Parathyroid adenoma (tissue), 2 donors: Measurements from ENCODE around the gene UGT2B7.

Experiments
- H2AFZ ChIP-seq: fragments of 300-600 bp; sonication (generic); one replicate; pipeline ENCODE4 v1.7.0; 2017; ENCODE audit warnings: antibody characterized with exemption, mild to moderate bottlenecking
- H3K27ac ChIP-seq: fragments of 300-600 bp; sonication (generic); one replicate; pipeline ENCODE4 v1.7.0; 2017
- H3K27me3 ChIP-seq: fragments of 300-600 bp; sonication (generic); one replicate; pipeline ENCODE4 v1.7.0; 2017; ENCODE audit warnings: low read length; ENCODE audit not compliant: control insufficient read depth, insufficient read depth
- H3K36me3 ChIP-seq: fragments of 300-600 bp; sonication (generic); one replicate; pipeline ENCODE4 v1.7.0; 2017; ENCODE audit warnings: low read length; ENCODE audit not compliant: control insufficient read depth, insufficient read depth
- H3K4me1 ChIP-seq: fragments of 300-600 bp; sonication (generic); one replicate; pipeline ENCODE4 v1.7.0; 2017; ENCODE audit warnings: control low read depth
- H3K4me2 ChIP-seq: fragments of 300-600 bp; sonication (generic); one replicate; pipeline ENCODE4 v1.7.0; 2017; ENCODE audit warnings: low read length
- H3K4me3 ChIP-seq: fragments of 300-600 bp; sonication (generic); one replicate; pipeline ENCODE4 v1.7.0; 2017; ENCODE audit warnings: low read depth, low read length
- H3K79me2 ChIP-seq: fragments of 300-600 bp; sonication (generic); one replicate; pipeline ENCODE4 v1.7.0; 2017; ENCODE audit warnings: control low read depth
- H3K9ac ChIP-seq: fragments of 300-600 bp; sonication (generic); one replicate; pipeline ENCODE4 v1.7.0; 2017; ENCODE audit warnings: mild to moderate bottlenecking
- H3K9me3 ChIP-seq: fragments of 300-600 bp; sonication (generic); one replicate; pipeline ENCODE4 v1.7.0; 2017; ENCODE audit warnings: low read length; ENCODE audit not compliant: control insufficient read depth
- CTCF ChIP-seq: fragments of 300-600 bp; sonication (generic); IDR thresholded peaks from one replicate; pipeline ENCODE4 v1.7.0; 2017; ENCODE audit warnings: antibody characterized with exemption, mild to moderate bottlenecking
- donor health status: primary hyperparathyroidism.

Gene UGT2B7

GRCh38 chr4:69122476-69122875, 26.2 kb downstream of the UGT2B7 start:
- no peaks in the 10 kb centered on the region for H3K79me2 ChIP-seq
- no peak overlapping the region for H2AFZ ChIP-seq
- H3K27me3 ChIP-seq: no peaks in the 10 kb centered on the region
- H3K36me3 ChIP-seq: no peaks in the 10 kb centered on the region
- H3K4me2 ChIP-seq: no peak overlapping the region
- H3K9ac ChIP-seq: no peak overlapping the region
- no peaks in the 10 kb centered on the region for H3K4me1 ChIP-seq
- TF ChIP-seq CTCF: no peak
- no peak overlapping the region for H3K4me3 ChIP-seq
- no peak overlapping the region for H3K27ac ChIP-seq
- no peaks in the 10 kb centered on the region for H3K9me3 ChIP-seq

GRCh38 chr4:69124941-69125340, 28.7 kb downstream of the UGT2B7 start:
- no peak for TF ChIP-seq CTCF
- Histone ChIP-seq H3K79me2 (no peaks in the 10 kb centered on the region), H2AFZ (no peak overlapping the region), H3K36me3 (no peaks in the 10 kb centered on the region), H3K27ac (no peak overlapping the region), H3K9me3 (no peaks in the 10 kb centered on the region), H3K9ac (no peak overlapping the region), H3K27me3 (no peaks in the 10 kb centered on the region), H3K4me2 (no peak overlapping the region), H3K4me1 (no peaks in the 10 kb centered on the region), H3K4me3 (no peak overlapping the region)

GRCh38 chr4:69126024-69126423, 29.8 kb downstream of the UGT2B7 start:
- Histone ChIP-seq H3K36me3 (no peaks in the 10 kb centered on the region), H3K9me3 (no peaks in the 10 kb centered on the region), H3K79me2 (no peaks in the 10 kb centered on the region), H2AFZ (no peak overlapping the region), H3K4me3 (no peak overlapping the region), H3K4me2 (no peak overlapping the region), H3K27ac (no peak overlapping the region), H3K9ac (no peak overlapping the region), H3K4me1 (no peaks in the 10 kb centered on the region), H3K27me3 (no peaks in the 10 kb centered on the region)
- no peak for TF ChIP-seq CTCF

GRCh38 chr4:69133993-69134392, 37.7 kb downstream of the UGT2B7 start:
- Histone ChIP-seq H3K9ac (no peak overlapping the region), H3K27me3 (no peaks in the 10 kb centered on the region), H3K4me3 (no peak overlapping the region), H3K4me2 (no peak overlapping the region), H3K27ac (no peak overlapping the region), H3K36me3 (no peaks in the 10 kb centered on the region), H3K79me2 (no peaks in the 10 kb centered on the region), H2AFZ (no peak overlapping the region), H3K9me3 (no peaks in the 10 kb centered on the region), H3K4me1 (no peaks in the 10 kb centered on the region)
- no peak for TF ChIP-seq CTCF

GRCh38 chr4:69134471-69134870, 38.2 kb downstream of the UGT2B7 start:
- TF ChIP-seq CTCF: no peak
- H3K4me3 ChIP-seq: no peak overlapping the region

More at GRCh38 chr4:69134471-69134870, 38.2 kb downstream of the UGT2B7 start:
- H3K36me3 ChIP-seq: no peaks in the 10 kb centered on the region
- no peaks in the 10 kb centered on the region for H3K4me1 ChIP-seq
- H3K9me3 ChIP-seq: no peaks in the 10 kb centered on the region
- no peaks in the 10 kb centered on the region for H3K27me3 ChIP-seq
- H3K4me2 ChIP-seq: no peak overlapping the region
- no peak overlapping the region for H3K27ac ChIP-seq
- no peak overlapping the region for H3K9ac ChIP-seq
- H3K79me2 ChIP-seq: no peaks in the 10 kb centered on the region
- no peak overlapping the region for H2AFZ ChIP-seq
